HL-60 (cell line): ENCODE measurements around the gene TBC1D14.

Source experiments
- CTCF ChIP-seq: IDR thresholded peaks from one replicate; pipeline ENCODE4 v1.5.1; 2011; ENCODE audit warnings: low read length, control low read depth, inconsistent platforms; ENCODE audit not compliant: insufficient read depth
- GABPA ChIP-seq: IDR thresholded peaks from 2 replicates; pipeline ENCODE4 v1.6.1; 2012; ENCODE audit warnings: low read depth
- POLR2AphosphoS5 ChIP-seq: IDR thresholded peaks from 2 replicates; pipeline ENCODE4 v1.6.1; 2012; ENCODE audit warnings: low read depth

- TF ChIP-seq CTCF = no peak
- TF ChIP-seq GABPA = no peak
- no peak for TF ChIP-seq POLR2AphosphoS5
Measured at GRCh38 chr4:7029921-7030320, 120.3 kb downstream of the TBC1D14 start.
